Epidermal melanocyte (primary cell): ENCODE results near the gene MAX.
"Not testable (repeated sequence)": the region's sequence is repeated elsewhere in the genome, so short reads cannot be mapped to it uniquely, and the experiment has no call there.

ENCODE experiments used
- DNase-seq: peaks from one replicate; pipeline ENCODE4 v3.0.0; 2011; ENCODE audit warnings: low spot score; ENCODE audit not compliant: insufficient read length

MAX gene

DNA sequence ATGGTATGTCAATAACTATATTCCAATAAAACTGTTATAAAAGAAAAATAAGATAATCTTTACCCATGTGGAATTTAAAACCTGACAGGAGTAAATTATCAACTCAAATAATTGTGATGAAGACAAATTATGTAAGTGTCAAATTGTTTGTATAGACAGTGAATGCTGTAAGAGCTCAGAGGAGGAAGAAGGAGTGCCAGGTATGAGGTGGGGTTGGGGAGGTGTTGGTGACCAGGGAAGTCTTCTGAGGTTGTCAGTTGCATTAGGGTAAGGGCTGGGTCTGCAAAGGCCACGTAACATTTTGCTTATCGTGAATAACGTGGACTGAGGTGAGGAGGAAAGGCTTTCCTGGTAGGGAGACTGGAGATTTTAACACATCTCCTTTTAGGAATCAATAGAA lies 2.5 kb upstream of the MAX start:
- DNase-seq: no peak

DNA sequence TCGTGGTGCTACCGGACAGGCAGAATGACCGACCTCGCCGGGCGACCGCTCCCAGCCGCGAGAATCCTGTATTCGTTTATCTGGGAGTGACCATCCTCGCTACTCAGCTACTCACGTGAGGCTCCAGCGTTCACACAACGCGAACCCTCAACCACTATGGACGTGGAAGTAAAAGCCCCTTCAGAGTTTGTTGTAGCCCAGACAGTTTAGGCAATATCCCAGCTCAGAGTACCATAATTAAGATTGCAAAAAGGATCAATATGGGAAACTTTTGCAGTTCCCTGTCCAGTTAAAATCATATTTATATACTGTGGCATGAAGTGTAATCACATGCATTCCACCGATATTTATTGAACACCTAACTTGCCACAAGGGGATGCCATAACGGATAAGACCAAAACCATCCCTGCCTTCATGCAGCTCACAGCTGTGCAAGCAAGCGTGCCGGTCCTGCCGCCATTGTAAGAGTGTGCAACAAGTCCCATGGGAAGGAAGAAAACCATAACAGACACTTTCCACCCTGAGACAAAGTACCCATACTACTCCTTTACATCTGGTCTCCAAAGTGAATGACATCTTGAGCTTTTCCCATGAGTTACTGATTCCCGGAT lies 938 bp upstream of the MAX start:
- DNase-seq: no peak

DNA sequence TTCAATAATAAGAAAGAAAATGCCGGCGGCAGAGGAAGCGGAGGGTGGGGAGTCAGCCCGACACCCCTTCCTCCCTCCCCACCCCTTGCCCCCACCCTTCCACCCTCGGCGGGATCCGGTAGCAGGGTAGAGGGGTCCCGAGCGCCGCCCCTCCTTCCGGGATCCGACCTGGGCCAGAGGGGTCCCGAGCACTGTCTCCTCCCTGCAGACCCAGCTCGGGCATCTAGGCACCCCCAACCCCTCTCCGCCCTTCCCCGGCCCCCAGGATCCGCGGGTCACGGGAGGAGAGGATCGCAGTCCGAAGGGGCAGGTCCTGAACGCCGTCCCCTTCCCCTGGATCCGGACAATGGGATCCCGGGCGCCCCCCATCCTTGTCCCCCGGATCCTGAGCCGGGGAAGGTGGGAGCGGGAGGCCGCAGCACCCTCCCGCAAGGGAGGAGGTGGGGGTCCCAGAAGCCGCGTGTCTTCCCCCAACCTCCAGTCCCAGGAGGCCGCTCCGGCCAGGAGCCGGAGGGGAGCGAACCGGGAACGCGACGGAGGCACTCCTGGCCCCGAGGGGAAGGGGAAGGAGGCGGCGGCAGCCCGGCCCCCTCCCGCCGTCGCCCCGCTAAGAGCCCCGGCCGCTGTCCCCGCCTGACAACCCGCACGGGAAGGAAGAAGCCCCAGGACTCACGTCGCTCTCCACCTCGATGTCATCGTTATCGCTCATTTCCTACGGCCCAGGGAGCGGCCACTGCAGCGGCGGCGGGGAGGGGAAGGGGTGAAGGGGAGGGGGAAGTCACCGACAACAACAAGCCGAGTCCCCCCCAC lies 481 bp downstream of the MAX start:
- DNase-seq: no peak

DNA sequence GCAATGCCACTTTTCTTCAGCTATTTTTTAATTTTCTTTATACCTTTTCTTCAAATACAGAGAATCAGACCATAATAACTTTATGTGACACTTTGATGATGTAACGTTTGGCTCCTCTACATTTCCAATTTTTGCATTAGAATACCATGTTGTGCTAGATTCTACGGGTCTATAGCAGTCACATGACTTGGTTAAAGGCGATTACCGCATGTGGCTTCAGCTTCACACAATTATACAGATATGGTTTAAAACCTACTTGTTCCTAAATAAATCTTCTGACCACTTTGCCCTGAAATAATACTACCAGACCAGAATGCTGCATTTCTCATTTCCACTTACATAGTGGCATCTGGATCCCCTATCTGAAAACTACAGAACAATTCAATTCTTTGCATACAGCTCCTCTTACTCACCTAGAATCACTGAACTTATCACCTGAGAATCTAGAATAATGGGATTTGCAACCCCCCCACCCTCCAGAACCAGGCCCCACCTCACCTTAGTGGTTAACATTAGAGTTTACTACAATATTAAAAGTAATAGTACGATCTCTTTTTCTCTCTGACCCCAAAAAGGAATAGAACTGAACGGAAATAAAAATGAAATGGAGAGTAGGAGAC lies 1.3 kb downstream of the MAX start:
- no peak for DNase-seq

DNA sequence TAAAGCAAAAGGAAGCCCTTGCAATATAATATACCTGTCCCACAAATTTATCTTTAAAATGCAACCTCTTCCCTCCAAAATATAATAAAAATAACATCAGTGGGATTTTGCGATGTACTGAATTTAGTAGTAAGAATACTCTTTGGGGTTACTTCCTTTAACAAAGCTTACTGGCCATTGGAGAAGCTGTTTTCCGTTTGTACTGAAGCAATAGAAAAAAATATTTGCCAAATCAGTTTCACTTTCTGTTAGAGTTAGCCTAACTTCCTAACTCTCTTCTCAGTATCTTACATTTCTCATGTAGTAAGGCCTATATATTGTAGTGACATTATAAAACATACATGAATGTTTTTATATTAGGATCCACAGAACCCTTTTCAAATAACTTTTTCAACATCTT lies 3.7 kb downstream of the MAX start:
- DNase-seq: no peak

DNA sequence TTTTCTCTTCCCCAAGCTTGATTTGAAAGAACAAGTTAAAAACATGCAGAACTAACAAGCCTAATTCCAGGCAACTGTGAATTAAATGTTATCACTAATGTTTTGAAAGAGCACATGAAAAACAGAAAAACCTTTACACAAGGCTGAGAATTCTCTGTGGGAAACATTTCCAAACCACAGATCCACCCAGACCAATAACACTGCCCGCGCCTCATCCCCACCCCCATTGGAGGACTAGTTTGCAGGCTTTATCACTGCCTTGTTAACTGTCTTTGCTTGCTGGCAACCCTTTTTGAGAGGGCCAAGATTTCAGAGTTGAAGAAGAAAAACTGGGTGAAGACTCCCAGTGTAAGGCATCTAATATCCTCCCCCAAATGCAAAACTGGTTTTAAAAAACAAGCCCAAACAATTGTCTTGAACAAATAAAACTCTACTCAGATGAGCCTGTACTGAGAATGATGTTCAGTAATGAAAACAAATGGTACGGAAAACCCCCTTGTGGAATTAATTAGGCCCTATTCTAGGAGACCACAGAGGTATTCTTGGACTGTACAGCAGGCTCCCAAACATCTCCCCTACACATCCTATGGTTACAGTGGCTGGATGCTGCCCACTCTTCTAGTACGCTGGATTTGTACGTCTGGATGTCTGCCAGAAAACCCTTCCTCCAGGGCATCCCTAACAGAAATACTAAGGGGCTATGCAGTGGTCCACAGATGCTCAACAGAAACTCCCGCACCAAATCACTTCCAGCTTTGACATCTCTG lies 5.8 kb downstream of the MAX start:
- DNase-seq: no peak

DNA sequence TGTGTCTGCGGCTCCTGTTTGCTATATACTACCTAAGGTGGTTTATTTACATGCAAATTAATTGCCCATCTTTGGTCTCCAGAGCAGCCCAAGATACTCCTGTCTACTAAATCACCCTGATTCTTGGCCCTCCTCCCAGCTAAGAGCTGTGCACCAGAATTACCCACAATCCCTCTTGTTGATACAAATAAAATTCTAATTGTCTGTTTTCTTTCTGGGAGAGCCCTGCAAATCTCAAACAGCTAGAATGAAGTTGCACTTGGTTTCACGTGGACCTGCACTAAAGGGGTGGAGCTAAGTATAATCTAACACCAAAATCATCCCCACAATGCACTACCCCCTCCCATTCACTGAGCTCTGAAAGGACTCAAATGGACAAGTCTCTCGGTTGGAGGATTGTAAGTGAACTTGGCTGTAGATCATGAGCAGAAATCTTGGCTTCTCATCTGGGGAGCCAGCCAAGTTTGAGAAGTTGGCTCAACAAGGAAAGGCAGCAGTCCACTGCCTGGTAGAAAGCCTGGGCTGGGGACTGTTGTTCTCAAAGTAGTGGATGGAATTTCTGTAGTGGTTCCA lies 6.6 kb downstream of the MAX start:
- DNase-seq: no peak

DNA sequence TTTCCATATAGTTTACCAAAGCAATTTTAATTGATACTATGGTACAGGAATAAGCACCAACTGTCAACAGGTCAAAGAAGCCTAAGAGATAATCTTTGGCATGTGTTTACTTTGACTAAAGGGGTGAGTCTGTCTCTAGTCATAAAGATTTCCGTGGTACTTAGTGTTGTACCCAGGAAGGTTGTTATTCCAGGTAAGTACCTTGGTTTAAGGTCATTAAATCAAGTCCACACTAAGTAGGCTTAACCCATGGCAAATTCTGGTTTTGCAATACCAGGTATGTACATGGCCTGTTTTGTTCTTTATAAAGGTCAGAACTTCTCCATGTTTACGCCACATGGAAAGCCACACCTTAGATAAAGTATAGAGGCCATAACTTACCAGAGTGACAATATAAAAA lies 10.0 kb downstream of the MAX start:
- no peak for DNase-seq

DNA sequence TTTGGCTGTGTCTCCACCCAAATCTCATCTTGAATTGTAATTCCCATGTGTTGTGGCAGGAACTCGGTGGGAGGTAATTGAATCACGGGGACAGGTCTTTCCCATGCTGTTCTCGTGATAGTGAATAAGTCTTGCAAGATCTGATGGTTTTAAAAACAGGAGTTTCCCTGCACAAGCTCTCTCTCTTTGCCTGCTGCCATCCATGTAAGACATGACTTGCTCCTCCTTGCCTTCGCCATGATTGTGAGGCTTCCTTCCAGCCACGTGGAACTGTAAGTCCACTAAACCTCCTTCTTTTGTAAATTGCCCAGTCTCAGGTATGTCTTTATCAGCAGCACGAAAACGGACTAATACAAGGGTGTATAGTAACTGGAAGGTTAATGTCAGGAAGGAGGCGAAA lies 14.5 kb downstream of the MAX start:
- not testable (repeated sequence) for DNase-seq

DNA sequence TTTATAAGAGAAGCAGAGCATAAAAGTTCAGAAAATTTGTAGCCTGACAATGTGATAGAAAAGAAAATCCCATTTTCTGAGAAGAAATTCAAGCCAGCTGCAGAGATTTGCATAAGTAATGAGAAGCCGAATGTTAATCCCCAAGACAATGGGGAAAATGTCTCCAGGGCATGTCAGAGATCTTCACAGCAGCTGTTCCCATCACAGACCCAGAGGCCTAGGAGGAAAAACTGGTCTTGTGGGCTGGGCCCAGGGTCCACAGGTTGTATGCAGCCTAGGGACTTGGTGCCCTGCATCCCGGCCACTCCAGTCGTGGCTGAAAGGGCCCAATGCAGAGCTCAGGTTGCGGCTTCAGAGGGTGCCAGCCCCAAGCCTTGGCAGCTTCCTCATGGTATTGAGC lies 15.6 kb downstream of the MAX start:
- DNase-seq: not testable (repeated sequence)

DNA sequence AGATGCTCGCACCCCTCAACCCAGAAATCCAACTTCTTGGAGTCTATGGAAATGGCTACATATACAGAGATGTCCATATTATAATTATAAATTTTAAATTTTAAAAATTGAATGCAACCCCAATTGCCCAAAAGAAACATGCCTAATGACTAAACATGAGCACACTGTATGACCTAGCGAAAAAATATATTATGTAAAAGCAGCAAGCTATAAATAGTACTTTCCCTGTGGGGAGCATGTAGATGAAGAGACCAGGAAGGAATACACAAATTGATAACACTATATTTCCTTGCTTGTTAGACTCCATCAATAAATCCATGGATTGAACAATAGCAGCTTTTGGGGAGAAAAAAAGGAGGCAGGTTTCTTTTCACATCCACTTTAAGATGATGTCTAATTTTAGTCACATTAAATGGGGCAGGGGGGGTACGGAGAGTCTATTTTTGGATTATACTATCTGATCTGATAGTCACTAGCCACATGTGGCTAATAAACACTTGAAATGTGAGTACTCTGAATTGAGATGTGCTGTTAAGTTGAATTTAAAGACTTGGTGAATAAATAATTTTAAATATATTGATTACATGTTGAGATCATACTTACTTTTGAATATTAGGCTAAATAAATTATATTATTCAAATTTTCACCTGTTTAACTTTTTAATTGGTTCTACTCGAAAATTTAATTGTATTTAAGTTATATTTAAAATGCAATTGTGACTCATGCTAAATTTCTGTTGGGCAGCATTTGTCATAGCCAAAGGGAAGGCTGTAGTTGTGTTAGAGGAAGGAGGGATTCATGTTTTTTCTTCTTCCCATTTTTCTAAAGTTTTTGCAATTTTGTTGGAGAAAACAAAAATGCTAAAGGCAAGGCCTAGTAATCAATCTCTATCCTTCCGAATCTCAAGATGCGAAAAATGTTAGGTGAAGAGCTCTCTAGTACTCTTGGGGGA lies 17.5 kb downstream of the MAX start:
- no peak for DNase-seq

DNA sequence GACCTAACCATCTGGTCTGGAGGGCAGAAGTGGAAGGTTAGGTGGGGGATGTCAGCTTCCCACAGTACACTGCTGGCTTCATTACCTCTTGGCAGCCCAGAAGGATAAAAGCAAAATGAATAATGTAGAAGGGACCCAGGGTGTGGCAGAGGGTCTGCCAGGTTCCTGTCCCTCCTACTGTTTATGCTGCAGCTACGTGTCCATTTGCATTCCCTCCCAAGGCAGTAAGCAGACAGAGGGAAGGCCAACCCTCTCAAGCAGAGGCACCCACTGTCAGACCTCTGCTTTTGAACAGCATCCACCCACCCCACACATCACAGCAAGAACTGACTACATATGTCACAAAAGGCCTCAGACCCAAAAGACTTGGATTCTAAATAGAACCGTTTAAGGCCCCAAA lies 19.4 kb downstream of the MAX start:
- DNase-seq: no peak

DNA sequence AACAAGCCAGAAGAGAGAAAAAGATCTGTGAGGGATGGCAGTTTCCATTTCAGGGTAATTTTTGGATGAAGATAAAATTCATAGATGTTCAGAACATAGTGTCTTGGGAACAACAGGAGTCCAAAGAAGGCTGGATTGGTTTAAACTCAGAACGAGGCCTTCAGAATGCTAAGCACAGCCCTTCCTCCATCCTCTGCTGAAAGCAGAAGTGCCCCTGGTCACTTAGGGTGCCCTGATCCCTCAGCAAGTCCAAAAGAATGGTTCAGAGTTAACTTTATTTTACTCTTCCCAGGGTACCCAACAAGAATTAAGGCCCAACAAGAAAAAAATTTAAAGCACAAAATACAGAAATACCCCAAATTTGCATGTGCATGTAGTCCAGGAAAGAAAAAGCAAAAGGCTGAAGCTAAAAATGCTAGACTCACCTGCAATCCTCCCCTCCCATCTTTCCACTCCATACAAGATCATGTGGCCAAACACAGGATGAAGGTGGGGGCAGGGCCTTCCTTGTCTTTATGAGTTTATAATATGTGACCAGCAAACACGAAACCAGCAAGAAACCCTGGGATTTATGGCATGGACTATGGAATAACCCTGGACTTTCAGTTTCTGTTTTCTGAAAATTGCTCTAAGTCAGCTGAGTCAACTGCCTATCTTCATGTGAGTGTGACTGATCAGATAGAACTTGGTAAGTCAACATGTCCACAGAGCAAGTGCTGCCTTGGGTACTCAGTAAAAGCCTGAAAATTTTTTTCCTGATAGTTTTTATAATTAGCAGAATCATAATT lies 21.2 kb downstream of the MAX start:
- peak; percentile 48 for DNase-seq

DNA sequence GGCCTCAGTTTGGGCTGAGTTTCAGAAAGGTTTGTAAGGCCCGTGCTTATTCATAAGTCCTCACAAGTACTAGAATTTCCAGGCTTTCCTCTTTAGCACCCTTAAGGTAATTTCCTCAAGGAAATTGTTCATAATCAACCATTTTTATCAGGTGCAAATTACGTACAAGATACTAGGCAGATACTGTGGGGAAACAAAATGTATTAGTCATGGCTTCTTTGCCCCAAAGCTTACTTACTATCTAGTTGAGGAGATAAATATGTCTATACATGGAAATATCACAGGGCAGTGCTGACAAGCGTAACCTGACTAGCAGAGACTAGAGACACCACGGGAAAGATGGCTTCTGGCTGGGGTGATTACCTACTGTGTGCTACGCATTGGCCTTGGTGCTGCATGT lies 22.5 kb downstream of the MAX start:
- DNase-seq: no peak

DNA sequence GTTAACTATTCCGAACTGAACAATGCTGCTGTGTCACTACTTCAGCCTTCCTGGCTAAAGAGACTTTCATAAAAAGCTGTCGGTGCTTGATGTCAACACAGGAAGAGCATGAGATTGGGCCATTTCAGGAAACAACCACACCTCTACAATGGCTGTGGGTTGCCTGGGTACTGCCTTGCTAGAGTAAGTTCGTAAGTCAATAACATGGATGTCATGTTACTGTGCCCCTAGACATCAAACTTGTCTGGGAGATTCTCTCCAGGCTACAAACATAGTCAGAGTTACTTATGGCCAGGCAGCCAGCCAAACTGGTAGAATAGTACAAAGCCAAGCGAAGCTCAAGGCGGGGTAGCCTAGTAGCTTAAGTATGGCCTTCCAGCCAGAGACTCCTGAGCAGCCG lies 23.1 kb downstream of the MAX start:
- no peak for DNase-seq

DNA sequence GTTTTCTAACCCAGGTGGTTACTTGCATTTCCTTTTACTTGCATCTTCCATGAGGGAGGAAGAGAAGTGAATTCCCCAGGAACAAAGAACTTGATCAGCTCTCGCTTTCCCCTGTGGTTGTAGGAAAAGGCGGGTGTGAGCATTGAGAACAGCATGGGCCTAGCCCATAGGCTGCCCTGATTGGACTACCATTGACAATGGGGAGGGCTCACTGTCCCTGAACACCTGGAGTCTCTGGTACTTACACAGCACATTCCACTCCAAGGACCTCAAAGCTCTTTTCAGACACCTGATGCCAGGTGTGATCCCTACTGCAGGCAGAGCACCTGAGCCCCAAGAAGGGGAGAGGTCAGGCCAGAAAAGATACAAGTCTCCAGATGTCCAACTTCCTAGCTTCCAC lies 25.0 kb downstream of the MAX start:
- no peak for DNase-seq

DNA sequence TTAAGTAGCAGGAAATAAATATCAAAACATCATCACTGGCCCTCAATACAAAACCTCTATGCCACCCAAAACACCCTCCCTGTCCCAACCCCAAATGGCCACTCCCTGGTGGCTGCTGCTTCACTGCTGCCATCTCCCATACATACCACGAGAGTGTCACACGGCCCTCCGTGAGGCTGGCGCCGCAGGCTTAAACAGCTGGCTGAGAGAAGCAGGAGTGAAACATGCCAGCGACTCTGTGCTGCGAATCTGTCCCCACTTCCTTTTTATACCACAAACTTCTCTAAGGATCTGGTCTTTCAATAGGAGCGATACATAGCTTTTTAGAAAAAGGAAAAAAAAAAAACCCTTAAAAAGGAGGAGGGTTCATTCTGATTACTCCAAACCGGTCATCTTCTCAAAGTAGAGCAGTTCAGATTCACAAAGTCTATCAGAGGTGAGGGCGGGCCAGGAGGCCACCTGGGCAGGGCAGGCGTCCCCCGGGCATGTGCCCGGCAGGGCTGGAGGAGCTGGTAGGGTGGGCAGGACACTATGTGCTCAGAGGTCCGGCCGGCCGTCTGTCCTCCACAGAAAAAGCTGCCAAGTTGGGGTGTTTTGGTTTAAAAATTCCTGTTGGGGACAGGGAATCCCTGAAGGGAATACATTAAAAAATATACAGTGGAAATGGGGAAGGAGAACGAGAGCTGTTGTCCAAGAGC lies 26.5 kb downstream of the MAX start:
- no peak for DNase-seq

DNA sequence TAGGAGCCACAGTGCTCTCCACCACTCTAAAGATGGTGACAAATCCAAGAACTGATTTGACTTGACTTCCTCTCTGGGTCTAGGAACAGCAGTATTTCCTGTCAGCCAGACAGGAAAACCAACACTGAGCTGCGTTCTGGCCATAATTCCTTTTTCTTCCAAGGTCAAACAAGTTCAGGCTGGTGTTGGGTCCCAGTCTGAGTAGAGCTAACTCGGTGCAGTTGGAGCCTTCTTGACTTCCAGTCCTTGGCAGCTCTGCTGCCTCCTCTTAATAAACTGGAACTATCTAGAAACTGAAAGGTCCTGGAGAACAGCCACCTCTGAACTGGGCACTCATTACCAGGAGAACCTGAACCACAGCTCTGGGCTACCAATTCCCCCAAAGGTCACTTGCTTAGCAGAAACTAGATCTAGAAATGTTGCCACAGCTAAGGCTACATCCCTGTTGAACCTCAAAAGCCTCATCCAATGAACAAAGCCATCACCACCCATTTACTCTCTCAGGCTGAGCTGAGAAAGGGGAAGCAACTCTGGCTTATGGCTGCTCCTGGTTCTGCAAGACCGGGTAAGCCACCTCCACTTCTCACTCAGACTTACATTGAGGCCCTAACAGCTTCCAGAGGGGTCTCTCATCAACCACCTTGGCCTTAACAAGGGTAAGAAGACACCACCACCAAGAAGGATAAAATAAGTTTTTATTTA lies 27.7 kb downstream of the MAX start:
- no peak for DNase-seq
